Naive thymus-derived CD4-positive, alpha-beta T cell (primary cell): Measurements from ENCODE around the gene IL19. TPM values are rescaled to one million over a fixed set of nuclear protein-coding genes. Genes with fewer than 3 reads are reported as not detected.

Experiments used
- ATAC-seq: fragments of 150-1000 bp; cut with Tn5 transposase; 2 replicates; pipeline ENCODE4 v1.10.0; 2021; ENCODE audit warnings: mild to moderate bottlenecking, moderate library complexity
- CTCF ChIA-PET: fragments of 350-600 bp; sonication (Branson Sonifier 250); formaldehyde crosslinking; loops from one replicate; lab custom pipeline; 2021; ENCODE audit warnings: antibody characterized with exemption; lab: Charles Lee
- POLR2A ChIA-PET: fragments of 350-600 bp; sonication (Branson Sonifier 250); formaldehyde crosslinking; loops from one replicate; lab custom pipeline; 2021; ENCODE audit warnings: antibody characterized with exemption, inconsistent platforms; lab: Charles Lee
- DNase-seq, 9 donors: peaks; one replicate each; pipeline versions ENCODE4 v3.0.0 to v3.0.0-alpha.2; 2020 to 2022; ENCODE audit warnings: mixed read lengths in 1 of 9
- H3K27ac ChIP-seq: one replicate; pipeline ENCODE4 v1.7.0; 2013; ENCODE audit warnings: mild to moderate bottlenecking, low read depth, low read length, moderate library complexity
- H3K27me3 ChIP-seq, 2 donors: one replicate each; pipeline ENCODE4 v1.7.0; 2013; ENCODE audit warnings: low read length in 2 of 2, mild to moderate bottlenecking in 2 of 2, moderate library complexity in 2 of 2; ENCODE audit not compliant: control insufficient read depth in 2 of 2, insufficient read depth in 2 of 2
- H3K36me3 ChIP-seq, 3 experiments: 1 replicate in 2 of 3; 2 replicates in 1 of 3; pipeline ENCODE4 v1.7.0; 2013; ENCODE audit warnings: low read length in 3 of 3, mild to moderate bottlenecking in 3 of 3, moderate library complexity in 1 of 3; ENCODE audit not compliant: insufficient read depth in 3 of 3, control insufficient read depth in 2 of 3
- H3K4me1 ChIP-seq, 2 donors: one replicate each; pipeline ENCODE4 v1.7.0; 2013; ENCODE audit warnings: low read length in 2 of 2, mild to moderate bottlenecking in 2 of 2, moderate library complexity in 1 of 2; ENCODE audit not compliant: control insufficient read depth in 2 of 2, insufficient read depth in 2 of 2
- H3K4me3 ChIP-seq: 2 replicates; pipeline ENCODE4 v1.7.0; 2013; ENCODE audit warnings: mild to moderate bottlenecking, low read length
- H3K9me3 ChIP-seq, 3 experiments: 1 replicate in 2 of 3; 2 replicates in 1 of 3; pipeline ENCODE4 v1.7.0; 2013; ENCODE audit warnings: low read length in 3 of 3; ENCODE audit not compliant: control insufficient read depth in 2 of 3
- H3K27ac Mint-ChIP-seq, 9 donors: one replicate each; pipeline ENCODE4 v1.8.0; 2020 to 2022; ENCODE audit warnings: mixed read lengths in 9 of 9, mild to moderate bottlenecking in 8 of 9, moderate library complexity in 5 of 9, inconsistent platforms in 2 of 9
- H3K27me3 Mint-ChIP-seq, 5 donors: one replicate each; pipeline ENCODE4 v1.8.0; 2021 to 2022; ENCODE audit warnings: mixed read lengths in 5 of 5, mild to moderate bottlenecking in 1 of 5
- H3K36me3 Mint-ChIP-seq, 5 donors: one replicate each; pipeline ENCODE4 v1.8.0; 2020 to 2022; ENCODE audit warnings: mixed read lengths in 5 of 5, mild to moderate bottlenecking in 3 of 5, inconsistent platforms in 1 of 5
- H3K4me1 Mint-ChIP-seq, 7 donors: one replicate each; pipeline ENCODE4 v1.8.0; 2020 to 2022; ENCODE audit warnings: mixed read lengths in 7 of 7, mild to moderate bottlenecking in 3 of 7, inconsistent platforms in 1 of 7
- H3K4me3 Mint-ChIP-seq, 10 donors: one replicate each; pipeline ENCODE4 v1.8.0; 2020 to 2022; ENCODE audit warnings: mild to moderate bottlenecking in 10 of 10, mixed read lengths in 10 of 10, moderate library complexity in 6 of 10, inconsistent platforms in 2 of 10
- H3K9me3 Mint-ChIP-seq, 11 donors: one replicate each; pipeline ENCODE4 v1.8.0; 2020 to 2022; ENCODE audit warnings: mixed read lengths in 11 of 11, mild to moderate bottlenecking in 4 of 11, inconsistent platforms in 1 of 11, moderate library complexity in 1 of 11
- intact Hi-C, 2 donors: fragments of 100-400 bp; cut with micrococcal nuclease; formaldehyde crosslinking; loops; one replicate each; pipeline ENCODE4 v1.15.1; 2023
- polyA plus RNA-seq, 2 donors: library from polyadenylated mRNA; unstranded; fragments of 300-500 nt; fragmentation: Illumina TruSeq; gene quantifications; one replicate each; pipeline ENCODE4 v1.2.3, GENCODE V29; 2021
- total RNA-seq, 6 experiments: library from RNA in 5 of 6; stranded (reverse) in 5 of 6; gene quantifications; 1 replicate in 5 of 6; 2 replicates in 1 of 6; pipeline ENCODE4 v1.2.3 and lab custom pipeline; 2021 to 2026

IL19 gene
- total and polyA plus RNA-seq, 7 experiments from 2014 or later = not detected

- Mint-ChIP-seq H3K4me3 (no peak overlapping the region), H3K36me3 (peaks cover 0 to 8% (median 3%) of the 10 kb centered on the region in 5 donors), H3K27me3 (peaks cover 0 to 20% (median 0%) of the 10 kb centered on the region in 5 donors), H3K9me3 (no peaks in the 10 kb centered on the region), H3K4me1 (peaks cover 26 to 71% (median 35%) of the 10 kb centered on the region in 7 donors), H3K27ac (peak overlapping the region in 5 of 9 donors; percentile 16 to 75 (median 32))
- CTCF ChIA-PET = interaction anchor here (0.8 to 1.8 kb wide), 3 partner anchors 9 to 65 kb away, joined by 3 to 7 read pairs (median 4); no protein-coding TSS in a partner anchor
- no peak overlapping the region for H3K4me3 ChIP-seq
- H3K27me3 ChIP-seq = no peaks in the 10 kb centered on the region
- intact Hi-C loops = no loop called here
- ATAC-seq (peak; percentile 59), DNase-seq (no peak)
- no peak overlapping the region for H3K27ac ChIP-seq
- POLR2A ChIA-PET = interaction anchor here (0.7 to 1.9 kb wide), 5 partner anchors 8 to 161 kb away, joined by 3 to 7 read pairs (median 4); no protein-coding TSS in a partner anchor
- H3K36me3 ChIP-seq = no peaks in the 10 kb centered on the region
- peaks cover 6 to 19% of the 10 kb centered on the region in 2 donors for H3K4me1 ChIP-seq
- H3K9me3 ChIP-seq = no peaks in the 10 kb centered on the region
Observed at GRCh38 chr1:206744683-206745082, 25.9 kb upstream of the IL19 start.

GRCh38 chr1:206745301-206745700, 25.3 kb upstream of the IL19 start:
- peak overlapping the region in 2 of 9 donors; percentile 16 to 46 for H3K27ac Mint-ChIP-seq
- H3K36me3 Mint-ChIP-seq = peaks cover 0 to 8% (median 3%) of the 10 kb centered on the region in 5 donors
- Histone ChIP-seq H3K36me3 (no peaks in the 10 kb centered on the region), H3K4me1 (peaks cover under 1 to 13% of the 10 kb centered on the region in 2 donors), H3K27me3 (no peaks in the 10 kb centered on the region), H3K27ac (no peak overlapping the region), H3K4me3 (no peak overlapping the region), H3K9me3 (no peaks in the 10 kb centered on the region)
- ChIA-PET POLR2A (interaction anchor here (0.6 to 1.9 kb wide), 8 partner anchors 9 to 285 kb away, joined by 3 to 7 read pairs (median 4); no protein-coding TSS in a partner anchor), CTCF (interaction anchor here (0.8 to 1.8 kb wide), 3 partner anchors 10 to 64 kb away, joined by 3 to 7 read pairs (median 4); no protein-coding TSS in a partner anchor)
- ATAC-seq (no peak), DNase-seq (no peak)
- peaks cover 0 to 26% (median 0%) of the 10 kb centered on the region in 5 donors for H3K27me3 Mint-ChIP-seq
- H3K4me3 Mint-ChIP-seq = no peak overlapping the region
- H3K9me3 Mint-ChIP-seq = no peaks in the 10 kb centered on the region
- intact Hi-C loops = no loop called here
- H3K4me1 Mint-ChIP-seq = peaks cover 22 to 67% (median 33%) of the 10 kb centered on the region in 7 donors

GRCh38 chr1:206748348-206749030, 22.1 kb upstream of the IL19 start:
- no peaks in the 10 kb centered on the region for H3K9me3 ChIP-seq
- peaks cover 0 to 2% (median 0%) of the 10 kb centered on the region in 11 donors for H3K9me3 Mint-ChIP-seq
- peaks cover 0 to 44% (median 0%) of the 10 kb centered on the region in 5 donors for H3K27me3 Mint-ChIP-seq
- peaks cover 20 to 55% (median 34%) of the 10 kb centered on the region in 7 donors for H3K4me1 Mint-ChIP-seq
- H3K27ac Mint-ChIP-seq = peak overlapping the region in 3 of 9 donors; percentile 1 to 63 (median 6)
- DNase-seq (no peak), ATAC-seq (no peak)
- H3K4me1 ChIP-seq = peaks cover 0 to 10% of the 10 kb centered on the region in 2 donors
- intact Hi-C loops = no loop called here
- no peak overlapping the region for H3K4me3 Mint-ChIP-seq
- no peaks in the 10 kb centered on the region for H3K36me3 ChIP-seq
- CTCF ChIA-PET = interaction anchor here (0.9 to 1.3 kb wide), 4 partner anchors 21 to 173 kb away, joined by 3 to 7 read pairs (median 5); partner anchors contain the start of gene FCMR
- POLR2A ChIA-PET = interaction anchor here (0.6 to 1.3 kb wide), 4 partner anchors 14 to 189 kb away, joined by 3 to 6 read pairs (median 3); no protein-coding TSS in a partner anchor
- no peak overlapping the region for H3K4me3 ChIP-seq
- H3K36me3 Mint-ChIP-seq = peaks cover 0 to 8% (median 3%) of the 10 kb centered on the region in 5 donors
- no peak overlapping the region for H3K27ac ChIP-seq
- H3K27me3 ChIP-seq = no peaks in the 10 kb centered on the region

GRCh38 chr1:206751891-206752290, 18.7 kb upstream of the IL19 start:
- H3K36me3 ChIP-seq = no peaks in the 10 kb centered on the region
- H3K9me3 ChIP-seq = no peaks in the 10 kb centered on the region
- Mint-ChIP-seq H3K4me1 (peaks cover 21 to 55% (median 47%) of the 10 kb centered on the region in 7 donors), H3K4me3 (no peak overlapping the region), H3K27me3 (peaks cover 0 to 57% (median 0%) of the 10 kb centered on the region in 5 donors), H3K27ac (peak overlapping the region in 1 of 9 donors; percentile 15), H3K9me3 (peaks cover 0 to 2% (median 0%) of the 10 kb centered on the region in 11 donors), H3K36me3 (peaks cover 0 to 27% (median 5%) of the 10 kb centered on the region in 5 donors)
- intact Hi-C loops = no loop called here
- H3K4me3 ChIP-seq = no peak overlapping the region
- POLR2A ChIA-PET = no interaction called here
- CTCF ChIA-PET = interaction anchor here (1.3 kb wide), 1 partner anchor 10 kb away, joined by 3 read pairs; no protein-coding TSS in a partner anchor
- H3K27ac ChIP-seq = no peak overlapping the region
- DNase-seq (no peak), ATAC-seq (no peak)
- H3K4me1 ChIP-seq = peaks cover 8 to 26% of the 10 kb centered on the region in 2 donors
- H3K27me3 ChIP-seq = no peaks in the 10 kb centered on the region

- H3K27ac Mint-ChIP-seq = peak overlapping the region in 1 of 9 donors; percentile 20
- POLR2A ChIA-PET = interaction anchor here (1.3 to 1.6 kb wide), 2 partner anchors 16 to 51 kb away, joined by 3 to 4 read pairs; no protein-coding TSS in a partner anchor
- H3K27me3 ChIP-seq = no peaks in the 10 kb centered on the region
- no peak overlapping the region for H3K4me3 ChIP-seq
- DNase-seq (no peak), ATAC-seq (no peak)
- peaks cover 21 to 50% (median 47%) of the 10 kb centered on the region in 7 donors for H3K4me1 Mint-ChIP-seq
- H3K4me1 ChIP-seq = peaks cover 14 to 32% of the 10 kb centered on the region in 2 donors
- CTCF ChIA-PET = interaction anchor here (0.8 to 1.3 kb wide), 2 partner anchors 9 to 56 kb away, joined by 3 read pairs; no protein-coding TSS in a partner anchor
- peaks cover 0 to 26% (median 5%) of the 10 kb centered on the region in 5 donors for H3K36me3 Mint-ChIP-seq
- H3K36me3 ChIP-seq = no peaks in the 10 kb centered on the region
- H3K27ac ChIP-seq = no peak overlapping the region
- H3K9me3 ChIP-seq = no peaks in the 10 kb centered on the region
- no peak overlapping the region for H3K4me3 Mint-ChIP-seq
- peaks cover 0 to 57% (median 0%) of the 10 kb centered on the region in 5 donors for H3K27me3 Mint-ChIP-seq
- intact Hi-C loops = no loop called here
- peaks cover 0 to 2% (median 0%) of the 10 kb centered on the region in 11 donors for H3K9me3 Mint-ChIP-seq
Observed at GRCh38 chr1:206752481-206752880, 18.1 kb upstream of the IL19 start.

- peaks cover 0 to 54% (median 0%) of the 10 kb centered on the region in 5 donors for H3K27me3 Mint-ChIP-seq
- no peaks in the 10 kb centered on the region for H3K9me3 ChIP-seq
- H3K36me3 Mint-ChIP-seq = peaks cover 0 to 24% (median 5%) of the 10 kb centered on the region in 5 donors
- DNase-seq (no peak), ATAC-seq (no peak)
- no peak overlapping the region for H3K27ac ChIP-seq
- no peak overlapping the region for H3K4me3 Mint-ChIP-seq
- H3K36me3 ChIP-seq = no peaks in the 10 kb centered on the region
- H3K4me1 Mint-ChIP-seq = peaks cover 19 to 47% (median 47%) of the 10 kb centered on the region in 7 donors
- no peak overlapping the region for H3K4me3 ChIP-seq
- peaks cover 0 to 2% (median 0%) of the 10 kb centered on the region in 11 donors for H3K9me3 Mint-ChIP-seq
- H3K27ac Mint-ChIP-seq = no peak overlapping the region
- peaks cover 18 to 38% of the 10 kb centered on the region in 2 donors for H3K4me1 ChIP-seq
- no peaks in the 10 kb centered on the region for H3K27me3 ChIP-seq
- ChIA-PET CTCF (interaction anchor here (0.8 to 1.3 kb wide), 3 partner anchors 8 to 55 kb away, joined by 3 read pairs; no protein-coding TSS in a partner anchor), POLR2A (interaction anchor here (1.3 to 1.6 kb wide), 2 partner anchors 17 to 50 kb away, joined by 3 to 4 read pairs; no protein-coding TSS in a partner anchor)
- intact Hi-C loops = no loop called here
Observed at GRCh38 chr1:206753141-206753540, 17.4 kb upstream of the IL19 start.
